Neural cell (in vitro differentiated cells): ENCODE measurements around the gene VWF.

Experiments used
- CTCF ChIP-seq: fragments of 450-650 bp; IDR thresholded peaks from 2 replicates; pipeline ENCODE4 v1.5.1; 2014; ENCODE audit warnings: antibody characterized with exemption, mild to moderate bottlenecking, moderate library complexity; ENCODE audit not compliant: poor library complexity, severe bottlenecking
- EZH2 ChIP-seq: fragments of 200-600, 300-800 bp; shearing (Covaris generic), sonication (generic); IDR thresholded peaks from 2 replicates; pipeline ENCODE4 v1.6.1; 2014; ENCODE audit warnings: antibody characterized with exemption, low read length, borderline replicate concordance, mild to moderate bottlenecking; ENCODE audit not compliant: insufficient read depth, poor library complexity, severe bottlenecking
- MXI1 ChIP-seq: fragments of 450-650 bp; conservative IDR thresholded peaks from 2 replicates; pipeline ENCODE4 v1.6.1; 2014; ENCODE audit warnings: antibody characterized with exemption, mild to moderate bottlenecking; ENCODE audit not compliant: poor library complexity, severe bottlenecking
- POLR2AphosphoS5 ChIP-seq: IDR thresholded peaks from 2 replicates; pipeline ENCODE4 v1.6.1; 2012
- REST ChIP-seq: IDR thresholded peaks from 2 replicates; pipeline ENCODE4 v1.6.1; 2012; ENCODE audit warnings: borderline replicate concordance
- SMC3 ChIP-seq: fragments of 450-650 bp; conservative IDR thresholded peaks from 2 replicates; pipeline ENCODE4 v1.6.1; 2014; ENCODE audit warnings: antibody characterized with exemption, mild to moderate bottlenecking, moderate library complexity; ENCODE audit not compliant: poor library complexity
- TAF1 ChIP-seq: IDR thresholded peaks from 2 replicates; pipeline ENCODE4 v1.6.1; 2012; ENCODE audit warnings: low read depth

GRCh38 chr12:6086316-6086715 lies 38.2 kb downstream of the VWF start:
- no peak for TF ChIP-seq CTCF
- no peak for TF ChIP-seq SMC3
- no peak for TF ChIP-seq POLR2AphosphoS5
- TF ChIP-seq REST, result no peak
- TF ChIP-seq MXI1, result no peak
- TF ChIP-seq EZH2, result no peak
- no peak for TF ChIP-seq TAF1
